HCT116 (cell line): Measurements from ENCODE around the gene HYI. TPM values are rescaled to one million over a fixed set of nuclear protein-coding genes. Genes with fewer than 3 reads are reported as not detected.
A peak's percentile ranks its signal among the peaks of the same experiment; 100 is the strongest.
"Not testable (repeated sequence)": the region's sequence is repeated elsewhere in the genome, so short reads cannot be mapped to it uniquely, and the experiment has no call there.

Experiments
- ATAC-seq: fragments of 200-7000 bp; cut with Tn5 transposase; 2 replicates; pipeline ENCODE4 v1.9.1; 2020; ENCODE audit warnings: mild to moderate bottlenecking, moderate library complexity
- BruUV-seq: library from RNA; stranded (reverse); fragments of 400-500 nt; replicated peaks from 2 replicates; lab custom pipeline; 2021; lab: Mats Ljungman, UMichigan
- CTCF ChIA-PET: fragments of 300-600 bp; sonication (Branson Sonifier 250); formaldehyde crosslinking; loops from one replicate; lab custom pipeline; 2021; ENCODE audit warnings: antibody characterized with exemption; lab: Charles Lee
- POLR2A ChIA-PET: fragments of 300-600, 350-600 bp; sonication (Branson Sonifier 250); formaldehyde crosslinking; loops from one replicate; lab custom pipeline; 2021; ENCODE audit warnings: antibody characterized with exemption; lab: Charles Lee
- RAD21 ChIA-PET, 2 experiments: fragments of 300-600 bp; sonication (Branson Sonifier 250); formaldehyde crosslinking; loops; one replicate each; lab custom pipeline; 2023; ENCODE audit warnings: low total read pairs in 2 of 2; ENCODE audit not compliant: uncharacterized antibody in 2 of 2, unreplicated experiment in 2 of 2, low non-redundant PET in 1 of 2; lab: Charles Lee
- DNase-seq: peaks from one replicate; pipeline ENCODE4 v3.0.0-alpha.2; 2010; ENCODE audit warnings: low read depth, low spot score
- H2AFZ ChIP-seq: fragments of 200-600 bp; shearing (Covaris generic), sonication (generic); 2 replicates; pipeline ENCODE4 v1.6.1; 2017; ENCODE audit warnings: low read depth, mixed run types, mixed read lengths, antibody characterized with exemption, low read length; ENCODE audit not compliant: poor library complexity, severe bottlenecking
- H3K27ac ChIP-seq: 2 replicates; pipeline ENCODE4 v1.5.1; 2012; ENCODE audit warnings: low read depth, low read length
- H3K27me3 ChIP-seq: fragments of 200-600 bp; sonication (generic); 2 replicates; pipeline ENCODE4 v1.6.1; 2016; ENCODE audit warnings: mixed run types, low read length, mixed read lengths; ENCODE audit not compliant: insufficient read depth
- H3K36me3 ChIP-seq, 2 experiments: fragments of 200-500 bp in 1 of 2; fragments of 200-600 bp in 1 of 2; sonication (Bioruptor generic) in 1 of 2; sonication (generic) in 1 of 2; 2 replicates each; pipeline versions ENCODE4 v1.5.1 to v1.6.1; 2014 to 2016; ENCODE audit warnings: low read length in 2 of 2, inconsistent platforms in 1 of 2, mixed read lengths in 1 of 2, mixed run types in 1 of 2; ENCODE audit not compliant: insufficient read depth in 2 of 2, control insufficient read depth in 1 of 2
- H3K4me1 ChIP-seq, 2 experiments: fragments of 200-600 bp in 1 of 2; sonication (generic) in 1 of 2; 2 replicates each; pipeline versions ENCODE4 v1.5.1 to v1.6.1; 2012 to 2017; ENCODE audit warnings: low read length in 2 of 2, inconsistent platforms in 1 of 2, mild to moderate bottlenecking in 1 of 2, mixed read lengths in 1 of 2, mixed run types in 1 of 2, moderate library complexity in 1 of 2; ENCODE audit not compliant: insufficient read depth in 2 of 2, control insufficient read depth in 1 of 2
- H3K4me2 ChIP-seq: fragments of 200-600 bp; sonication (generic); 2 replicates; pipeline ENCODE4 v1.6.1; 2017; ENCODE audit warnings: mixed run types, low read length, mixed read lengths
- H3K4me3 ChIP-seq, 2 experiments: fragments of 200-600 bp in 1 of 2; sonication (generic) in 1 of 2; replicated peaks in 1 of 2; 2 replicates each; pipeline ENCODE4 v1.5.1; 2011 to 2016; ENCODE audit warnings: low read length in 2 of 2, control low read depth in 1 of 2, low read depth in 1 of 2, mild to moderate bottlenecking in 1 of 2, mixed read lengths in 1 of 2, mixed run types in 1 of 2
- H3K79me2 ChIP-seq: fragments of 200-600 bp; sonication (generic); 2 replicates; pipeline ENCODE4 v1.6.1; 2017; ENCODE audit warnings: mild to moderate bottlenecking, mixed run types, low read length, moderate library complexity, mixed read lengths; ENCODE audit not compliant: insufficient read depth
- H3K9ac ChIP-seq: fragments of 200-600 bp; sonication (generic); 2 replicates; pipeline ENCODE4 v1.6.1; 2016; ENCODE audit warnings: low read length, mixed read lengths
- H3K9me2 ChIP-seq: fragments of 200-600 bp; sonication (generic), shearing (Covaris generic); 2 replicates; pipeline ENCODE4 v1.6.1; 2017; ENCODE audit warnings: mixed run types, mild to moderate bottlenecking, moderate library complexity; ENCODE audit not compliant: insufficient read depth
- H3K9me3 ChIP-seq, 2 experiments: fragments of 200-500 bp in 1 of 2; fragments of 200-600 bp in 1 of 2; sonication (Bioruptor generic) in 1 of 2; sonication (generic) in 1 of 2; 2 replicates each; pipeline ENCODE4 v1.6.1; 2014 to 2017; ENCODE audit warnings: low read length in 2 of 2, mixed read lengths in 2 of 2, inconsistent platforms in 1 of 2, low read depth in 1 of 2, mild to moderate bottlenecking in 1 of 2, mixed run types in 1 of 2, moderate library complexity in 1 of 2; ENCODE audit not compliant: control insufficient read depth in 1 of 2, insufficient read depth in 1 of 2
- H4K20me1 ChIP-seq: fragments of 200-600 bp; sonication (generic), shearing (Covaris generic); 2 replicates; pipeline ENCODE4 v1.6.1; 2017; ENCODE audit warnings: mixed run types, mild to moderate bottlenecking, moderate library complexity; ENCODE audit not compliant: insufficient read depth
- ATF3 ChIP-seq: IDR thresholded peaks from 2 replicates; pipeline ENCODE4 v1.6.1; 2012
- CBX3 ChIP-seq: IDR thresholded peaks from 2 replicates; pipeline ENCODE4 v1.6.1; 2012; ENCODE audit warnings: low read depth
- CEBPB ChIP-seq: IDR thresholded peaks from 2 replicates; pipeline ENCODE4 v1.6.1; 2012; ENCODE audit warnings: low read depth
- CTCF ChIP-seq, 3 experiments: fragments of 200-600 bp in 1 of 3; sonication (generic) in 1 of 3; IDR thresholded peaks in 2 of 3; conservative IDR thresholded peaks in 1 of 3; 2 replicates each; pipeline ENCODE4 v1.5.1; 2012 to 2017; ENCODE audit warnings: low read depth in 2 of 3, low read length in 2 of 3, antibody characterized with exemption in 1 of 3, borderline replicate concordance in 1 of 3, control low read depth in 1 of 3, mild to moderate bottlenecking in 1 of 3, mixed read lengths in 1 of 3, mixed run types in 1 of 3, moderate library complexity in 1 of 3; ENCODE audit not compliant: insufficient read depth in 1 of 3
- ELF1 ChIP-seq: IDR thresholded peaks from 2 replicates; pipeline ENCODE4 v1.6.1; 2012; ENCODE audit warnings: low read depth, borderline replicate concordance
- EZH2 ChIP-seq: fragments of 200-600 bp; sonication (generic); IDR thresholded peaks from 2 replicates; pipeline ENCODE4 v1.6.1; 2017; ENCODE audit warnings: antibody characterized with exemption, mixed run types
- FOSL1 ChIP-seq: IDR thresholded peaks from 2 replicates; pipeline ENCODE4 v1.6.1; 2012; ENCODE audit warnings: low read depth
- JUND ChIP-seq: IDR thresholded peaks from 2 replicates; pipeline ENCODE4 v1.6.1; 2012
- MAX ChIP-seq: IDR thresholded peaks from 2 replicates; pipeline ENCODE4 v1.6.1; 2012
- POLR2A ChIP-seq: IDR thresholded peaks from 2 replicates; pipeline ENCODE4 v1.7.0; 2011; ENCODE audit warnings: borderline replicate concordance; ENCODE audit not compliant: insufficient read depth, insufficient read length; ENCODE audit errors: extremely low read depth
- SP1 ChIP-seq: IDR thresholded peaks from 2 replicates; pipeline ENCODE4 v1.6.1; 2012; ENCODE audit warnings: low read depth
- SRF ChIP-seq: IDR thresholded peaks from 2 replicates; pipeline ENCODE4 v1.6.1; 2012; ENCODE audit warnings: low read depth
- YY1 ChIP-seq: IDR thresholded peaks from 2 replicates; pipeline ENCODE4 v1.6.1; 2011; ENCODE audit warnings: low read length, low read depth, moderate library complexity, mild to moderate bottlenecking; ENCODE audit not compliant: insufficient replicate concordance; ENCODE audit errors: extremely low read depth
- ZFX ChIP-seq: fragments of 450-650 bp; IDR thresholded peaks from 2 replicates; pipeline ENCODE4 v1.6.1; 2017
- intact Hi-C: fragments of 100-400 bp; cut with micrococcal nuclease; formaldehyde crosslinking; loops from 2 replicates; pipeline ENCODE4 v1.10.0; 2022
- total RNA-seq: library from RNA; stranded (reverse); gene quantifications from one replicate; pipeline ENCODE4 v1.2.1, GENCODE V29; 2021; ENCODE audit not compliant: unreplicated experiment

The HYI gene
- total RNA-seq, 1 experiment from 2014 or later = 13.9 TPM

- H3K9me2 ChIP-seq, H3K4me3 ChIP-seq, intact Hi-C loops, H4K20me1 ChIP-seq, RAD21 ChIA-PET, POLR2A ChIA-PET, H3K27me3 ChIP-seq, H3K36me3 ChIP-seq, CTCF ChIA-PET, H3K9me3 ChIP-seq, H3K79me2 ChIP-seq: not testable (repeated sequence)
- TF ChIP-seq CEBPB (peak; percentile 78), CBX3 (peak; percentile 75; the same call in 1 of the 2 replicates), ELF1 (peak; percentile 61), JUND (peak; percentile 70; the same call in 1 of the 2 replicates), FOSL1 (peak; percentile 67), SP1 (peak; percentile 69), ATF3 (peak; percentile 85), SRF (peak; percentile 17; the same call in 1 of the 2 replicates), MAX (peak; percentile 75)
- DNase-seq (peak; percentile 49), ATAC-seq (peak; percentile 70)
- H3K4me1 ChIP-seq = peaks cover 28 to 75% of the 10 kb centered on the region in 2 experiments
- H3K27ac ChIP-seq = peak overlapping the region; percentile 61
- peak overlapping the region; percentile 60 for H3K4me2 ChIP-seq
- H3K9ac ChIP-seq = peak overlapping the region; percentile 50
- peak overlapping the region; percentile 29 for H2AFZ ChIP-seq
- TSS peak; percentile 95 for BruUV-seq
These were observed 22.1 kb upstream of the HYI start for GRCh38 chr1:43475611-43476401.

GRCh38 chr1:43473463-43473862 lies 19.7 kb upstream of the HYI start:
- H3K4me2 ChIP-seq = peak overlapping the region; percentile 60
- H3K9me2 ChIP-seq = no peaks in the 10 kb centered on the region
- H4K20me1 ChIP-seq = no peaks in the 10 kb centered on the region
- H3K36me3 ChIP-seq = no peaks in the 10 kb centered on the region
- ATAC-seq (no peak), DNase-seq (no peak)
- CTCF ChIA-PET = no interaction called here
- H3K9ac ChIP-seq = peak overlapping the region; percentile 60
- H3K4me3 ChIP-seq = no peak overlapping the region
- POLR2A ChIA-PET = interaction anchor here (0.5 kb wide), 2 partner anchors 8 to 233 kb away, joined by 3 read pairs; no protein-coding TSS in a partner anchor
- no peak overlapping the region for H2AFZ ChIP-seq
- H3K9me3 ChIP-seq = no peaks in the 10 kb centered on the region
- no TSS peak for BruUV-seq
- peak overlapping the region; percentile 80; the same call in 1 of the 2 replicates for H3K27ac ChIP-seq
- RAD21 ChIA-PET = no interaction called here
- no peaks in the 10 kb centered on the region for H3K27me3 ChIP-seq
- peaks cover 28 to 78% of the 10 kb centered on the region in 2 experiments for H3K4me1 ChIP-seq
- intact Hi-C loops = no loop called here
- TF ChIP-seq FOSL1 (no peak), YY1 (no peak), EZH2 (no peak), ZFX (no peak), POLR2A (no peak), CTCF (IDR thresholded peaks at IDR 0.05 in 2 of 3, conservative IDR thresholded peaks at IDR 0.05 in 1 of 3; ENCODE audit: borderline replicate concordance in 1 of 3, insufficient read depth in 1 of 3, low read depth in 2 of 3, low read length in 2 of 3) (no peak)
- H3K79me2 ChIP-seq = no peaks in the 10 kb centered on the region
